DMS53 treated with DMSO at 0.1 percent for 48 hours (cell line): Measurements from ENCODE around the gene EXTL2.
A peak's percentile ranks its signal among the peaks of the same experiment; 100 is the strongest.
"Not testable (repeated sequence)": the region's sequence is repeated elsewhere in the genome, so short reads cannot be mapped to it uniquely, and the experiment has no call there.

Experiments used
- DNase-seq: peaks from one replicate; lab custom pipeline; 2025; ENCODE audit not compliant: unreplicated experiment; lab: John Stamatoyannopoulos, UW

Gene EXTL2

DNA sequence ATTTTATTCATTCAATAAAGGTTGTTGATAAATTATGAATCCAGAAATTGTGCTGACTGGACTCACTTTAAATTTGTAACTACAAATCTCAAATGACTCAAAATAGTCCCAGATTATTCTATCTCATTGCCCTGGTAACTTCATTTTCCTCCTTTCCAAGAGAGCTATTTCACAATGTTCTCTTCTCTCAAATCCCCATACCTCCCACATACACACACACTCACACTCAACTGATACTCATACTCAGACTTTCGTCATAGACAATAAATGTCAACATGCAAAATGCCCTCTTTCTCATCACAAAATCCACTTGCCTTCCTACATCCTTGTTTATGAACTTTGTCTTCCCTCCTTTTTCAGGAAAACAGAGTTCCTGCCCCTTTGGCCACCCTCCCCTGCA, 33.3 kb downstream of the EXTL2 start:
- no peak for DNase-seq

DNA sequence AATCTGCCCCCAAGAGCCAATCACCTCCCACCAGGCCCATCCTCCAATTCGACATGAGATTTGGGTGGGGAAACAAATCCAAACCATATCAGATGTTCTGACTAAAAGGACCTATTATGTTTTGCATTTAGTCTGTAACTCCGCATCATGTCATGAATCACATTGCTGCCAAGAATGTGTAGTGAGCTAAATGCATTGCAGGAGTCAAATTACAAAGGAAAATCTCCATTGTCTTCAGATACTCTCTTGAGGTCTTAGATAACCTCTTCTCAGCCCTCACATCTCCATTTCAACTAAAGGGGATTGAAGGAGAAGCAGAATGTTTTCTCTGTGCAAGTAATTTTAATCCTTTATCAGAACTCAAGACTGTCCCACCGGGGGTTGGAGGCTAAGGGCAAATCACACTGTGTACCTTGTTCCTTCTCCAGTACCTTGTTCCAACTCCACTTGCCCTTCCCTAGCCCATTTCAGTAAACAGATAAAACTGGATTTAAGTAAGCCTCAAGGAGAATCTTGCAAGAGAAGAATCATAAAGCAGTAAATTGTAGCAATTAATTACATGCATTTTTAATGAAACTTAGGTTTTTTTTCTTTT, 34.1 kb downstream of the EXTL2 start:
- no peak for DNase-seq

DNA sequence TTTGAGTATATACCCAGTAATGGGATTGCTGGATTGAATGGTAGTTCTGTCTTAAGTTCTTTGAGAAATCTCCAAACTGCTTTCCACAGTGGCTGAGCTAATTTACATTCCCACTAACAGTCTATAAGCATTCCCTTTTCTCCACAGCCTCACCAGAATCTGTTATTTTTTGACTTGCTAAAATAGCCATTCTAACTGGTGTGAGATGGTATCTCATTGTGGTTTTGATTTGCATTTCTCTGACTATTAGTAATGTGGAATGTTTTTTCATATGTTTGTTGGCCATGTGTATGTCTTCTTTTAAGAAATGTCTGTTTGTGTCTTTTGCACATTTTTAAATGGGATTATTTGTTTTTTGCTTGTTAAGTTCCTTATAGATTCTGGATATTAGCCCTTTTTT, 39.5 kb downstream of the EXTL2 start:
- DNase-seq: not testable (repeated sequence)

DNA sequence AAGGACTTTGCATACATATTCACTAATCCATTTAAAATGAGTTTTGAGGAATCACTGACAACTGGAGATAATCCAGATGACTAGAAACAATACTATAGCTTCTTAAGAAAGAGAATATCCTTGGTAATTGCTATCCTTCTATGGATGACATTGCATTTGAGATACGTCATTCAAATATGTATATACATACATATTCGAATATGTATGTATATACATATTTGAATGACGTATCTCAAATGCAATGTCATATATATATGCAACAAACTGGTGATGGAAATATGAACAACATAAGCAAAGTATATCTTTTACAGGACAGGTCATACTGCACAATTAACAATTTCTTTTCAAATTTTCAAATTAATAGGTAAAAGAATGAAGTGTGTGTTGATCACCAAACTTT, 41.7 kb downstream of the EXTL2 start:
- DNase-seq: no peak

DNA sequence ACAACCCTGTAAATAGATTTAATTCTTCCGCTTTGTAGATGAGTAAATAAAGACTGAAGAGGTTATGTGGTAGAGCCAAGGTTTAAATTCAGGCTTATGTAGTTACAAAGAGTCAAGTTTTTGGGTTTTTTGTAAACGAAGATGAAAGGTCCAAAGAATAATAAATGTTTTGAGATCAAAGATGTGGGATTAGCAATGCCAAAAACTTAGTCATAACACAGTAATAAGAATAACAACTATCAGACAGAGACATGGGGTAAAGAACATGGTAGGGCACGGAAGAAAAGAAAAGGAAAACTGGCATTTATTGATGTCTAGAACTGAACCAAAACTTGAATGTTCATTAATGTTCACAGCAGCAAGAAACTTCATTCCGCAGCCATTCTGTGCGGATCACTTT, 42.9 kb downstream of the EXTL2 start:
- no peak for DNase-seq

DNA sequence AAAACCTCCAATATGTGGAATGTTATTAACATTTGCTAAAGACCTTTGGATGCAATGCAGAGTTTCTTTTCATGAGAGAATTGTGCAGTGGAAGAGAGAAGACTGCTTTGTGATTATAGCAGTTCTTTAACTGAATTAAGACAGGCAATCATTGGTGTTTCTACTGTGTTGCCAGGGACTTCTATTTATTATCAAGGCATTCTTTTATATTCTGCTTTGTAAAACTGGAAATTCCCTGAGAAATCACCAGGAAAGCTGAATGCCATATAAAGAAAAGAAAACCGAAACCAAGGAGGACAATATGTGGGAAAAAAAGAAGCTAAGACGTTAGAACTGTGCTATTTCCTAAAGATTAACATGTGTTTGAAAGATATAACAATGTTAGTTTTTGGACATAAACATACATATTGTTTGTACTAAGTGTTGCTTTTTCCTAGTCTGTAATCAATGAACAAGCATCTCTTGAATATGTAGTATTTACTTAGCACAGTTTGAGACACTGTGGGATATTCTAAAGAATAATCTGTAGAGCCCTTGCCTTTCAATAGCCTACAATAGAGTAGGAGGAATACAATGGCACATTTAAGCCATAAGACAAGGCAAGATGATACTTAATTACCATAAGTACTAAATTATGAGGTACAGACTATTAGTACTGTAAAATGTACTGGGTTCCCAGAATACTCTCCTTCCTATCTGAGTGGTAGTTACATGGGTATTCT, 47.1 kb downstream of the EXTL2 start:
- DNase-seq: no peak

DNA sequence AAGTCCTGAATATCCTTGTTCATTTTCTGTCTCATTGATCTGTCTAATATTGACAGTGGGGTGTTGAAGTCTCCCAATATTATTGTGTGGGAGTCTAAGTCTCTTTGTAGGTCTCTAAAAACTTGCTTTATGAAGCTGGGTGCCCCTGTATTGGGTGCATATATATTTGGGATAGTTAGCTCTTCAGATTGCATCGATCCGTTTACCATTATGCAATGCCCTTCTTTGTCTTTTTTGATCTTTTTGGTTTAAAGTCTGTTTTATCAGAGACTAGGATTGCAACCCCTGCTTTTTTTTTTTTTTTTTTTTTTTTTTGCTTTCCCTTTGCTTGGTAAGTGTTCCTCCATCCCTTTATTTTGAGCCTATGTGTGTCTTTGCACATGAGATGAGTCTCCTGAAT, 51.5 kb downstream of the EXTL2 start:
- not testable (repeated sequence) for DNase-seq

DNA sequence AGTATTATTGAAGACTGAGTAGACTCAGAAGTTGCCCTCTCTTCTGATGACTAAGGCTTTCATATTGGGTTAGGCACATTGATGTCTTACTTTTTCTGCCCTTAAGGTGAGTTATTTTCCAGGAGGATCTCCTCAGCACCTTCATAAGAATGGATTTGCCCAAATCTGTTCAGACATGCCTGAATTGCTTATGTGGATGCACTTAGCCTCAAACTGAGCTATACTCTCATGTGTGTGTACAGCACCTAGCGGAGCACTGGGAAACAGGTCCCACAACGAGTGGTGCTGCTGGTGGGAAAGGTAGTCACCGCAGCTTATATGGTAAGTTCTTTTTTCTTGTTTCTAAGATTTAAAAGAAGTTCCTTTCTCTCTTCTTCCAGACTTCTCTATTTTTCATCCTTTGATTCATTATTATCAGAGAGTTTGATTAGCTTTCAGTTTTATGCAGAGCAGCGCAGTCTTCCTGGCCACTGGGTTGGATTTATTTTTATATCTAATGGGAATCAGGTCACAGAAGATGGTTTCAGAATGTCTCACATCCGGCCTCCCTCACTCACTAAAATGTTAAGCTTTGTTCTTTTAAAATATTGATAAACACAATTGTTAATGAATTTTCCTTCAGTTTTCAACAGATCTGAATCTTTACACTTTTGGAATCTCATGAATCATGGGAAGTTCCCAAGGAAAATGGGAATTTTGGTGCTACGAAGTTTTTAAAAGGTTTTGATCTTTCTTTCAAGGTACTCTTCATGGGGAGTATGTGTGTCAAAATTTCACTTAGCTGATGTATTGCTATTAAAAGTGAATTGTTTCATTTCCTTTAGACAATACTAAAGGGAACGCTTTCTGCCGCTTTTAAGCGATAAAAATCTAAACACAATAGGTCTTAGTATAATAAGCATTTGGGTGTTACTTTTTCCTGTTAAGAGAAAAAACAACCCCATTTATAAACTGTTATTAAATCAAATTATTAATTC, 58.5 kb downstream of the EXTL2 start:
- DNase-seq: no peak

DNA sequence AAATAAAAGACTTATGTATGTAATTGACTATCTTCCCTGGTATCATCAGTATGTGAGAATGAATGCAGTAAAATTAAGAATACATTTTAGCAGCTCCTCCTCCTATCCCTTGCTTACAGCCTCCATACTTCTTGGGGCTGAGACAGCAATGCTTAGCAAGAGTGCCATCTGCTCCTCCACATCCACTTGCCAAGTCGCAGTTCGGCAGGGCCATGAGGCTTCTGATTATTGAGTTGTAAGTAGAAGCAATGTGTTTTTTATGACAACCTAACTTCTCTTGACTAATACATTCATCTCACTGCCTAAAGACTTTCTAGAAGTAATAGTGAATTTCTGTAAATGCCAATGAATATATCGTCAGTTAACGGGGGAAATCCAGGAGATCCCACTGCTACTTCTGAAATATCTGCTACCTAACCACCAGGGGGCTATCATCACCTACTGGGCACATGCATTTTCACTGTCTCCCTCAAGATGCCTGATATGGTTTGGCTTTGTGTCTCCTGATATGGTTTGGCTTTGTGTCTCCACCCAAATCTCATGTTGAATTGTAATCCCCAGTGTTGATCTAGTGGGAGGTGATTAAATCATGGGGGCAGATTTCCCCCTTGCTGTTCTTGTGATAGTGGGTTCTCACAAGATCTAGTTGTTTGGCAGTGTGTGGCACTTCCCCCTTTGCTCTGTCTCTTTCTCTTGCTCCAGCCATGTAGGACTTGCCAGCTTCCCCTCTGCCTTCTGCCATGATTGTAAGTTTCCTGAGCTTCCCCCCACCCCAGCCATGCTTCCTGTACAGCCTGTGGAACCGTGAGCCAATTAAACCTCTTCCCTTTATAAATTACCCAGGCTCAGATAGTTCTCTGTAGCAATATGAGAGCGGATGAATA, 59.6 kb downstream of the EXTL2 start:
- peak; percentile 27 for DNase-seq

DNA sequence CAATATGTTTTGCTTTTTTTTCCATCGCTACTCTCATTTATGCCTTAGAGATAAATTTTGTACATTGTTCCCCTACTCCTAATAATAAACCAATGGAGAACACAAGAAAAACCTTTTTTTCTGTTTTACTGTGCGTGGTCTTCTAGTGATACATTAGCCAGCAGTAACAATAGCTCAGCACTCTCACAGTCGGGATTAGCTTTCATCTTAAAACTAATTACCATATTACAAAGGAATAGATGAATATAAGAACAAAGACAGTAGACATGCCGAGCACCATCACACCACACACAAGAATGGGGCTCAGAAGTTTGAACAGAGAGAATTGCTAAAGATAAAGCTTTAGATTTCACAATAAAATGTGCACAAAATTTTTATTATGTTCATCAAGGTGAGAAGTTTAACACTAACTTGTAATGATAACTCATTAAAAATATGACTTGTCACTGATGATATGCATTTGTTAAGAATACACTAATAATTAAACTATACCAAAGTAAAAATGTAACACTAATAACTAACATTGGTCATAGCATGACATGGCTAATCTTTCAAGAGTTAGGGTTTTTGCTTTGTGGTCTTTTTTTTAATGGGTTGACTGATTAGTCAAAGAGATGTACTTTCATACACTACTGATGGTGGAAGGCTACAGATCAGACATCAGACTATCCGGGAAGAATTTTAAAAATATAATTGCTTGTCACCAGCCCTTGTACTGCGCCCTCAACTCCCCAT, 61.8 kb downstream of the EXTL2 start:
- no peak for DNase-seq

DNA sequence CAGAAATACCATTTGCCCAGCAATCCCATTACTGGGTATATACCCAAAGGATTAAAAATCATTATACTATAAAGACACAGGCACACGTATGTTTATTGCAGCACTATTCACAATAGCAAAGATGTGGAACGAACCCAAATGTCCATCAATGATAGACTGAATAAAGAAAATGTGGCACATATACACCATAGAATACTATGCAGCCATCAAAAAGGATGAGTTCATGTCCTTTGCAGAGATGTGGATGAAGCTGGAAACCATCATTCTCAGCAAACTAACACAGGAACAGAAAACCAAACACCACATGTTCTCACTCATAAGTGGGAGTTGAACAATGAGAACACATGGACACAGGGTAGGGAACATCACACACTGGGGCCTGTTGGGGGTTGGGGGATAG, 69.0 kb downstream of the EXTL2 start:
- DNase-seq: not testable (repeated sequence)
